Gastrocnemius medialis (tissue), 4 donors: ENCODE data around the gene SLITRK3.

Experiments used
- POLR2A ChIP-seq, 2 donors: fragments of 450-650 bp; IDR thresholded peaks; one replicate each; pipeline ENCODE4 v1.6.1; 2017; ENCODE audit warnings: antibody characterized with exemption in 2 of 2, mild to moderate bottlenecking in 2 of 2, moderate library complexity in 2 of 2
- TF ChIP-seq, protein P1 (sequence below), 5 experiments: fragments of 450-650 bp in 3 of 5; fragments of 200-600 bp in 2 of 5; sonication (generic) in 2 of 5; IDR thresholded peaks in 4 of 5; conservative IDR thresholded peaks in 1 of 5; 1 replicate in 4 of 5; 2 replicates in 1 of 5; pipeline ENCODE4 v1.5.1; 2016 to 2019; ENCODE audit warnings: antibody characterized with exemption in 5 of 5, mild to moderate bottlenecking in 3 of 5, moderate library complexity in 3 of 5

DNA sequence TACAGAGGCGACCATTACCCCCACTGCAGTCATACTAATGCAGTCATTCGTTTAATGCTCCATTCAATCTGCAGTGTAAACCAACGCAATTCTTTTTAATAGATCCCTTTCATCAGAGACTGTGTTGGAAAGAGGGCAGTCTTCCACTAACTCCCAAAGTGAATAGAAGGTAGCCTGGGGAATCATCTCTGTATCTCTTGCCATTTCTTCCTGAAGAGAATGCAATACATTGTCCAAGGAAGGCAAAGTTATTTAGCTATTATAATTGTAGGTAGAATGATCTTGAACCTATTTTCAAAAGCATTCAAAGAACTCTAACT, 1.3 kb upstream of the SLITRK3 start:
- TF ChIP-seq, protein P1, sequence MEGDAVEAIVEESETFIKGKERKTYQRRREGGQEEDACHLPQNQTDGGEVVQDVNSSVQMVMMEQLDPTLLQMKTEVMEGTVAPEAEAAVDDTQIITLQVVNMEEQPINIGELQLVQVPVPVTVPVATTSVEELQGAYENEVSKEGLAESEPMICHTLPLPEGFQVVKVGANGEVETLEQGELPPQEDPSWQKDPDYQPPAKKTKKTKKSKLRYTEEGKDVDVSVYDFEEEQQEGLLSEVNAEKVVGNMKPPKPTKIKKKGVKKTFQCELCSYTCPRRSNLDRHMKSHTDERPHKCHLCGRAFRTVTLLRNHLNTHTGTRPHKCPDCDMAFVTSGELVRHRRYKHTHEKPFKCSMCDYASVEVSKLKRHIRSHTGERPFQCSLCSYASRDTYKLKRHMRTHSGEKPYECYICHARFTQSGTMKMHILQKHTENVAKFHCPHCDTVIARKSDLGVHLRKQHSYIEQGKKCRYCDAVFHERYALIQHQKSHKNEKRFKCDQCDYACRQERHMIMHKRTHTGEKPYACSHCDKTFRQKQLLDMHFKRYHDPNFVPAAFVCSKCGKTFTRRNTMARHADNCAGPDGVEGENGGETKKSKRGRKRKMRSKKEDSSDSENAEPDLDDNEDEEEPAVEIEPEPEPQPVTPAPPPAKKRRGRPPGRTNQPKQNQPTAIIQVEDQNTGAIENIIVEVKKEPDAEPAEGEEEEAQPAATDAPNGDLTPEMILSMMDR (IDR thresholded peaks at IDR 0.05 in 4 of 5, conservative IDR thresholded peaks at IDR 0.05 in 1 of 5): no peak
- TF ChIP-seq POLR2A (IDR thresholded peaks at IDR 0.05): no peak
